ENCODE results near the gene TAB2.

DNA sequence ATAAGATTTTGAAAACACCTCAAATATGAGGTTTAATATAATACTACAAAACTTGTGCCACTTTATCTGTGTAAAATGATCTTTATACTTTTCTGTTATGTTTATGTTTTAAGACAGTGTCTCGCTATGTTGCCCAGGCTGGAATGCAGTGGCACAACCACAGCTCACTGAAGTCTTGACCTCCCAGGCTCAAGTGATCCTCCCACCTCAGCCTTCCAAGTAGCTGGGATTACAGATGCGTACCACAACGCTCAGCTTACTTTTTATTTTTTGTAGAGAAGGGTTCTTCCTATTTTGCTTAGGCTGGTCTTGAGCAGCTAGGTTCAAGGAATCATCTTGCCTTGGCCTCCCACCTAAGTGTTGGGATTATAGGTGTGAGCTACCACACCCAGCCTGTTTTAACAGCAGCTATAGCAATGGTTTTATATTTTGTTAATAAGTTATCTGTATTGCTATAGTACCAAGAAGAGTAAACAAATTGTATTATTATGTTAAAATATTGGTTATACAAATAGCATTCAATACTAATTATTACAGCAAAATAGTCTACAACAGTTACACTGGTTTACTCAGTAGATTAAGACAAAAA lies 8.2 kb downstream of the TAB2 start:
- TF ChIP-seq, protein P1, sequence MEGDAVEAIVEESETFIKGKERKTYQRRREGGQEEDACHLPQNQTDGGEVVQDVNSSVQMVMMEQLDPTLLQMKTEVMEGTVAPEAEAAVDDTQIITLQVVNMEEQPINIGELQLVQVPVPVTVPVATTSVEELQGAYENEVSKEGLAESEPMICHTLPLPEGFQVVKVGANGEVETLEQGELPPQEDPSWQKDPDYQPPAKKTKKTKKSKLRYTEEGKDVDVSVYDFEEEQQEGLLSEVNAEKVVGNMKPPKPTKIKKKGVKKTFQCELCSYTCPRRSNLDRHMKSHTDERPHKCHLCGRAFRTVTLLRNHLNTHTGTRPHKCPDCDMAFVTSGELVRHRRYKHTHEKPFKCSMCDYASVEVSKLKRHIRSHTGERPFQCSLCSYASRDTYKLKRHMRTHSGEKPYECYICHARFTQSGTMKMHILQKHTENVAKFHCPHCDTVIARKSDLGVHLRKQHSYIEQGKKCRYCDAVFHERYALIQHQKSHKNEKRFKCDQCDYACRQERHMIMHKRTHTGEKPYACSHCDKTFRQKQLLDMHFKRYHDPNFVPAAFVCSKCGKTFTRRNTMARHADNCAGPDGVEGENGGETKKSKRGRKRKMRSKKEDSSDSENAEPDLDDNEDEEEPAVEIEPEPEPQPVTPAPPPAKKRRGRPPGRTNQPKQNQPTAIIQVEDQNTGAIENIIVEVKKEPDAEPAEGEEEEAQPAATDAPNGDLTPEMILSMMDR (conservative IDR thresholded peaks at IDR 0.05; ENCODE audit: low read depth, low read length), result no peak
- no peak for TF ChIP-seq EZH2 (IDR thresholded peaks at IDR 0.05; ENCODE audit: low read length, unreplicated experiment)
- no peak for TF ChIP-seq EZH2phosphoT487 (IDR thresholded peaks at IDR 0.05; ENCODE audit: borderline replicate concordance, low read length)
